Heart right ventricle (tissue), 16 donors: ENCODE results near the gene LLGL2. TPM values are rescaled to one million over a fixed set of nuclear protein-coding genes. Genes with fewer than 3 reads are reported as not detected.

Experiments
- ATAC-seq, 8 donors: fragments of 200-7000 bp; cut with Tn5 transposase; one replicate each; pipeline ENCODE4 v1.9.1; 2020; ENCODE audit warnings: mild to moderate bottlenecking in 8 of 8, moderate library complexity in 8 of 8, moderate number of reproducible peaks in 1 of 8
- DNase-seq, 2 donors: peaks; one replicate each; pipeline ENCODE4 v3.0.0-alpha.2; 2020
- H3K27ac ChIP-seq, 10 donors: fragments of 200-600 bp; sonication (generic) in 2 of 10; one replicate each; pipeline versions ENCODE4 v1.5.0 to v1.8.0; 2020 to 2022; ENCODE audit warnings: mild to moderate bottlenecking in 3 of 10
- H3K27me3 ChIP-seq, 7 donors: fragments of 200-600 bp; one replicate each; pipeline ENCODE4 v1.8.0; 2021 to 2022; ENCODE audit warnings: mild to moderate bottlenecking in 2 of 7
- H3K36me3 ChIP-seq, 9 donors: fragments of 200-600 bp; sonication (generic) in 1 of 9; one replicate each; pipeline versions ENCODE4 v1.5.0 to v1.8.0; 2020 to 2022; ENCODE audit warnings: mild to moderate bottlenecking in 2 of 9
- H3K4me1 ChIP-seq, 9 donors: fragments of 200-600 bp; sonication (generic) in 1 of 9; one replicate each; pipeline versions ENCODE4 v1.5.0 to v1.8.0; 2020 to 2022; ENCODE audit warnings: mild to moderate bottlenecking in 4 of 9
- H3K4me3 ChIP-seq, 10 donors: fragments of 200-600 bp; sonication (generic) in 2 of 10; one replicate each; pipeline versions ENCODE4 v1.5.0 to v1.8.0; 2020 to 2022; ENCODE audit warnings: mild to moderate bottlenecking in 7 of 10, moderate library complexity in 2 of 10
- H3K9me3 ChIP-seq, 11 donors: fragments of 200-600 bp in 10 of 11; sonication (generic) in 2 of 11; one replicate each; pipeline versions ENCODE4 v1.5.0 to v1.8.0; 2013 to 2022; ENCODE audit warnings: mild to moderate bottlenecking in 2 of 11, control low read depth in 1 of 11, moderate library complexity in 1 of 11
- WGBS, 2 donors: extraction: QIAGEN DNeasy Blood & Tissue Kit; methylation state at CpG; one replicate each; pipeline ENCODE4 v1.1.7; 2013; ENCODE audit warnings: inconsistent platforms in 1 of 2; 5-methylcytosine and 5-hydroxymethylcytosine counted together
- intact Hi-C, 10 donors: fragments of 100-400 bp; cut with DNase I; formaldehyde crosslinking; loops; one replicate each; pipeline versions ENCODE4 v1.11.1 to v1.14.2; 2022
- polyA plus RNA-seq, 2 donors: library from polyadenylated mRNA; stranded (reverse); fragments of 200-250 nt; gene quantifications; one replicate each; pipeline ENCODE4 v1.2.3, GENCODE V29; 2013
- total RNA-seq, 10 donors: library from RNA; stranded (reverse); fragmentation: NEBNext Ultra II Directional in 3 of 10; extraction: Animal tissue kit (Norgen Biotek cat#: 25700) in 3 of 10; gene quantifications; one replicate each; pipeline versions ENCODE4 v1.2.1 to v1.2.4, GENCODE V29; 2021 to 2023
- TF ChIP-seq, protein P1 (sequence below), 9 donors: fragments of 200-600 bp; sonication (generic) in 2 of 9; IDR thresholded peaks; one replicate each; pipeline versions ENCODE4 v1.5.0 to v1.8.0; 2021 to 2022; ENCODE audit warnings: antibody characterized with exemption in 9 of 9, mild to moderate bottlenecking in 5 of 9, moderate library complexity in 1 of 9
- donor health status: Arrhythmogenic right ventricular cardiomyopathy.
- donor health status: ischemic (EF 13 %, LVEDD 7.1; RV severe dilation, severe dysfunction).
- donor health status: healthy with polysubstance abuse.
- donor health status: DM: no; HTN: yes; CAD: no.
- donor health status: DM: no; HTN: no; CAD: no.
- donor health status: ischemic (EF 25% LVEDD 6.9; RV normal size, moderate dysfunction).
- donor health status: ischemic (EF 25% LVEDD 5.7; RV mildly dilated, moderate dysfunction).
- donor health status: healthy.
- donor health status: DM: yes; HTN: yes; CAD: no.
- donor health status: Ischemic cardiomyopathy.
- donor health status: ischemic (EF 35%, LVEDD 5.7; RV mildly dilated, moderate dysfunction).
- donor health status: nonischemic (EF 11% LVEDD 7.7; RV severe dilation, severe dysfunction).
- donor health status: DM: yes; HTN: yes; CAD: no.
- donor health status: PGD.
- donor health status: ischemic (EF 29% LVEDD 5.4; RV normal size, mild dysfunction).
- donor health status: nonischemic (EF 23%, LVEDD 6.1; RV moderate dilation, normal function).

Gene LLGL2
- total and polyA plus RNA-seq, 12 donors = 1.1 to 14.8 (median 3.3) TPM

DNA sequence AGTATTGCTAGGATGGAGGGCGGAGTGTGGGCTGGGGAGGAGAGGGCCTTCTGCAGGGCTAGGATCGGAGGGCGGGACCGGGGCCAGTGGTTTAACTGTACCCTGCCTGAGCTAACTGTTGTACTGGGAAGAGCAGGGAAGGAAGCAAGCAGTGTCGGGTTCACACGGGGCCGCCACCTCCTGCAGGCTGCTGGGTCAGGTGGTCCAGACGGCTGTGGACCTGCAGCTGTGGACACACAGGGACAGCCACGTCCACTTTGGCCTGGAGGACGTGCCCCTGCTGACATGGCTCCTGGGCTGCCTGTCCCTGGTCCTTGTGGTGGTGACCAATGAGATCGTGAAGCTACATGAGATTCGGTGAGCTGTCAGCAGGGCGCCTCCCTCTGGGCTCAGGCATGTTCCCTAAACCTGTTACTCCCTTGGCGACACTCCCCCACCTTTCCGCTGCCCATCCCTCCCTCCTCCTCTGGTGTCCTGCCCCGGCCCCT, 26.7 kb upstream of the LLGL2 start:
- ATAC-seq (peak in 7 of 8 donors; percentile 3 to 20 (median 4)), DNase-seq (peak in 1 of 2 donors; percentile 35)
- Histone ChIP-seq H3K4me1 (peaks cover 11 to 47% (median 33%) of the 10 kb centered on the region in 9 donors), H3K36me3 (peaks cover 0 to 98% (median 34%) of the 10 kb centered on the region in 9 donors), H3K4me3 (peak overlapping the region in 1 of 10 donors; percentile 0), H3K9me3 (no peaks in the 10 kb centered on the region), H3K27me3 (no peaks in the 10 kb centered on the region), H3K27ac (peak overlapping the region in 7 of 10 donors; percentile 0 to 77 (median 63))
- TF ChIP-seq, protein P1, sequence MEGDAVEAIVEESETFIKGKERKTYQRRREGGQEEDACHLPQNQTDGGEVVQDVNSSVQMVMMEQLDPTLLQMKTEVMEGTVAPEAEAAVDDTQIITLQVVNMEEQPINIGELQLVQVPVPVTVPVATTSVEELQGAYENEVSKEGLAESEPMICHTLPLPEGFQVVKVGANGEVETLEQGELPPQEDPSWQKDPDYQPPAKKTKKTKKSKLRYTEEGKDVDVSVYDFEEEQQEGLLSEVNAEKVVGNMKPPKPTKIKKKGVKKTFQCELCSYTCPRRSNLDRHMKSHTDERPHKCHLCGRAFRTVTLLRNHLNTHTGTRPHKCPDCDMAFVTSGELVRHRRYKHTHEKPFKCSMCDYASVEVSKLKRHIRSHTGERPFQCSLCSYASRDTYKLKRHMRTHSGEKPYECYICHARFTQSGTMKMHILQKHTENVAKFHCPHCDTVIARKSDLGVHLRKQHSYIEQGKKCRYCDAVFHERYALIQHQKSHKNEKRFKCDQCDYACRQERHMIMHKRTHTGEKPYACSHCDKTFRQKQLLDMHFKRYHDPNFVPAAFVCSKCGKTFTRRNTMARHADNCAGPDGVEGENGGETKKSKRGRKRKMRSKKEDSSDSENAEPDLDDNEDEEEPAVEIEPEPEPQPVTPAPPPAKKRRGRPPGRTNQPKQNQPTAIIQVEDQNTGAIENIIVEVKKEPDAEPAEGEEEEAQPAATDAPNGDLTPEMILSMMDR (IDR thresholded peaks at IDR 0.05) = peak in 2 of 9 donors; percentile 5 to 12
- intact Hi-C loops = no loop called here
- WGBS, 2 donors = 52 to 54% methylated on average over 16 of the region's 16 CpGs

DNA sequence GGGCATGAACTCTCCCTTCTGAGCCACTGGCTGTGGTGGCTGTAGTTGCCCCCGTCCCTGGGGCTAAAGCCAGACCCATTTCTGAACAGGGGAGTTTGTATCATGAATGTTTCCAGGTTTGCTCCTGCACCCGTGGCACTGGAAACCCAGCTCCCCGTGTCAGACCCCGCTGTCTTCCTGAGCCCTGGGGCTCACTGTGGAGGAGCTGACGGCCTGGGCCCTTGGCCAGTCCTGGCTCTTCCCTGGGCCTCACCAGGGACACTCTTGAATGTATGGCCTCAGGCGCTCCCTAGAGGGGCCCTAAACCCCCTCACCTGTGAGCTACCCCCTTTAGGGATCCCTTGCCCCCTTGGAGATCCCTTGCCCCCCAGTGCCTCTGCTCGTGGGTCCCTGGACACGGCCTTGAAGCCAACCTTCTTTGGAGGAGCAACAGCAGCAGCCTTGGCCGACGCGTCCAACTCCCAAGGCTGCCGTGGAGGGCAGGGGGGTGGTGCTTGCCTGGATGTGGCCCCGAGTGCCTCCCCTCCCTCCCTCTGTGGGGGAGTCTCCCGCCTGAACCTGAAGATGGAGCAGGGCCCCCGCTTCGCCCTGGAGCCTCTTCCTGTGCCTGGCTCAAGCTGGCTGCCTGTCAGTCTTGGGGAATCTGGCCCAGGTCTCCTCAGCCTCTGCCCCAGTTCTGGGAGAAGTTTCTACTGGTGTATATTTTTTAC, 26.0 kb upstream of the LLGL2 start:
- Histone ChIP-seq H3K4me3 (no peak overlapping the region), H3K9me3 (no peaks in the 10 kb centered on the region), H3K27me3 (no peaks in the 10 kb centered on the region), H3K4me1 (peaks cover 11 to 47% (median 33%) of the 10 kb centered on the region in 9 donors), H3K27ac (peak overlapping the region in 9 of 10 donors; percentile 0 to 77 (median 57)), H3K36me3 (peaks cover 0 to 98% (median 28%) of the 10 kb centered on the region in 9 donors)
- 52 to 60% methylated on average over 16 of the region's 16 CpGs for WGBS, 2 donors
- ATAC-seq (peak in 4 of 8 donors; percentile 17 to 23 (median 18)), DNase-seq (peak in 1 of 2 donors; percentile 36)
- TF ChIP-seq, protein P1 (IDR thresholded peaks at IDR 0.05) = no peak
- intact Hi-C loops = no loop called here

DNA sequence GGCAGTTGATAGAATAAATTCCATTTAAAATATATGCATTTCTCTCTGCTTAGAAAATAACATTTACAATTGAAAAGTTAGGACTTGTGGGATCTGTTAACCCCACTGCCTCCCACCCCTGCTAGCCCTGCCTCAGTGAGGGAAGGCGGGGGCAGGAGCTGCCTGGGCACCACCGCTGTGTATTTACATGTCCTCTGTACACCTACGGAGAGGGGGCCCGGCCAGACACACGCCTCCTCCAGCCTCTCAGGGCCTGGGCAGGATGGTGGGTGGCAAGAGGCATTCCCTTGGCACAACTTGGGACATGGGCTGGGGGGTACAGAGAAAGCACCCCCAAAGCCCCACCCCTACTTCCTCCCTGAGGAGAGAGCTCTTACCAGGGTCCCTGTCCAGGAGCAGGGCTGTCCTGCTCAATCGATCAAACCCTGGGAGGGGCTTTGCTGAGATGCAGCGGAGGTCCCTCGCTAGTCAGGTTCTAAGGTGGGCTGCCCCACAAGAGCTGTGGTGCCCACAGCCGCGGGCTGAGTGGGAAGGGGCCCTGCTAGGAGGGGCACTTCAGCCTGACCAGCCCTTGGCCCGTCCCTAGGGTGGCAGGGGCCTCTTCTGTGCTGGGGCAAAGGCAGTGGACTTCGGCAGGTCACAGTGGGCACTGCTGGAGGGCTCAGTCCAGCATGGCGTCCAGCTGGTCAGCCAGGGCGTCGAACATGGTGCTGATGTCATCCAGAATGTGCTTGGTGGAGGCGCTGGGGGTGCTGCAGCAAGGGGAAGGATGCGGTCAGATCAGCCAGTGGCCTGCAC, 24.9 kb upstream of the LLGL2 start:
- DNase-seq = peak in 1 of 2 donors; percentile 13
- ATAC-seq = no peak
- TF ChIP-seq, protein P1 (IDR thresholded peaks at IDR 0.05) = no peak
- Histone ChIP-seq H3K27me3 (no peaks in the 10 kb centered on the region), H3K36me3 (peaks cover 0 to 98% (median 19%) of the 10 kb centered on the region in 9 donors), H3K4me3 (no peak overlapping the region), H3K9me3 (no peaks in the 10 kb centered on the region), H3K27ac (peak overlapping the region in 9 of 10 donors; percentile 1 to 77 (median 57)), H3K4me1 (peaks cover 11 to 50% (median 33%) of the 10 kb centered on the region in 9 donors)
- intact Hi-C loops = no loop called here
- 86 to 87% methylated on average over 17 of the region's 17 CpGs for WGBS, 2 donors
